ENCODE data around the gene HSD17B13.
"Not testable (repeated sequence)": the region's sequence is repeated elsewhere in the genome, so short reads cannot be mapped to it uniquely, and the experiment has no call there.

HSD17B13 gene

DNA sequence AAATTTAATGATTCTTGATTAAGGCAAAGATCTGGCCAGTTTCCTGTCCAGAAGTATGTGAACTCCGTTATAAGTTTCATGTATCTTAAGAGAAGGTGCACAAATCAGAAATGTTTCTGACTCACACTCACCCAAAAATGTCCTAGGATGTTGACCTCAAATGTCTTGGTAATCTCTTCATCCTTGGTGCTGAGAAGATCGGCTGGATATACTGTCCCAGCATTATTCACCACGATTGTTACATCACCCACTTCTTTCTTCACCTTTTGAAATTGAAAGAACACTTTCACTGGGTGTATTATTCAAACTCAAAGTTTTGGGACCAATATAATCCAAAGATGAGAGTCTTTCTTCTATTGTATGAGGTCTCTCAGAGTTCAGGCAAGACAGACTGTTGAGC lies 5.7 kb downstream of the HSD17B13 start:
- DNase-seq (ENCODE audit: low read depth, low spot score): no peak

DNA sequence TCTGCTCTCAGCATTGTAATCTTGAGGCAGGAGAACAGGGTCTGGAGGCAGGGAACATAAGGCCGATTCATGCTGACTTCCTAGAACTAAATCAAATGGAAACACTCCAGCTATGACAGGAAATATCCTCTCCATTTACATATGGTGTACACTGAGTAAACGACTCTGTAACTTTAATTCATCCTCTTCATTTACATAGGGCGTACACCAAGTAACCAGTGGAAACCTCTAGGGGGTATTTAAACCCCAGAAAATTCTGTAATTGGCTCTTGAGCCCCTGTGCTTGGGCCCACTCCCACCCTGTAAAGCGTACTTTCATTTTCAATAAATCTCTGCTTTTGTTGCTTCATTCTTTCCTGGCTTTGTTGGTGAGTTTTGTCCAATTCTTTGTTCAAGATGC lies 7.7 kb downstream of the HSD17B13 start:
- not testable (repeated sequence) for DNase-seq (ENCODE audit: low read depth, low spot score)

DNA sequence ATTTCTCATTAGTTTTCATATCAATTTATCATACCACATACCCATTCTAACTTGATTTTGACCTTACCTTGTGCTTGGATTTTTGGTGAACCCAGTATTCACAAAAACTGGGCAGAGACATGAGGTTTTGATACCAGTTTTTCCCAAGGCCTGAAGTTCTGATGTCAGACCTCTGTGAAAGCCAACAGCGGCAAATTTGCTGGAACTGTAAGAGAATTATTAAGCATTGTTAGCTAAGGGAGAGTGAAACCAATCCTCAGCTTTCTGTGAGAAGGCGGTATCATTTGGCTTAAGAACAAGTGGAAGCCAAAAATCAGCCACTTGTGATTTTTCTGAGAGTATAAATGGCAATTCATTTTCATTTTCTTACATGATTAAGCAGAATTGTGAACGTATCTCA lies 8.9 kb downstream of the HSD17B13 start:
- DNase-seq (ENCODE audit: low read depth, low spot score): no peak

DNA sequence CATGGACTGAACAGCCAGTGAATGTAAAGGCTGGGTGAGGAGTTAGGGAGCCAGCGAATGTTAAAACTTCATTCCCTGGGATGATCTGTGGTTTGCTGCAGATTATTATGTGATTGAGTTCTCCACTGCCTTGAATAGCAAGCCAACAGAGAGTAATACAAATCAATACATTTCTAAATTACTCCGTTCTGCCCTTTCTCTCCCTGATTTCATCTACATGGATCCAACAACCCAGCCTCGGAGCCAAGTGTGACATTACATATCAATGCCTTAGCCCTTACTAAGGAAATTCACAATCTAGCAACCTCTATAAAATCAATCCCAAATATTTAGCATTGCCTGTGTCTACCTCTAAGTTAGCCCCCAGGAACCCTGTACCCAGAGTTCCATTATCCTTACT lies 11.0 kb downstream of the HSD17B13 start:
- no peak for DNase-seq (ENCODE audit: low read depth, low spot score)

DNA sequence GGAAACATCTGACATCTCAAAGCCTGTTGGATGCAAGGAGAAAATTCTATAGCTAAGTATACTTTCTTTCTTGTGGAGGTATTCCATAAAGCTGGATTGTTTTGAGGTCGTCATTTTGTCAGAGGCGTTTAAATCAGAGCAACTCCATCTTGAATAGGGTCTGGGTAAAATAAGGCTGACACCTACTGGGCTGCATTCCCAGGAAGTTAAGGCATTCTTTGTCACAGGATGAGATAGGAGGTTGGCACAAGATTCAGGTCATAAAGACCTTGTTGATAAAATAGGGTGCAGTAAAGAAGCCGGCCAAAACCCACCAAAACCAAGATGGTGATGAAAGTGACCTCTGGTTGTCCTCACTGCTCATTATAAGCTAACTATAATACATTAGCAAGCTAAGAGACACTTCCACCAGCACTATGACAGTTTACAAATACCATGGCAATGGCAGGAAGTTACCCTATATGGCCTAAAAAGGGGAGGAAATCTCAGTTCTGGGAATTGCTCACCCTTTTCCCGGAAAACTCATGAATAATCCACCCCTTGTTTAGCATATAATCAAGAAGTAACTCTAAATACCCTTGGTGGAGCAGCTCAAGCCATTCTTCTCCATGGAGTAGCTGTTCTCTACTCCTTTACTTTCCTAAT lies 11.9 kb downstream of the HSD17B13 start:
- DNase-seq (ENCODE audit: low read depth, low spot score): peak; percentile 73

DNA sequence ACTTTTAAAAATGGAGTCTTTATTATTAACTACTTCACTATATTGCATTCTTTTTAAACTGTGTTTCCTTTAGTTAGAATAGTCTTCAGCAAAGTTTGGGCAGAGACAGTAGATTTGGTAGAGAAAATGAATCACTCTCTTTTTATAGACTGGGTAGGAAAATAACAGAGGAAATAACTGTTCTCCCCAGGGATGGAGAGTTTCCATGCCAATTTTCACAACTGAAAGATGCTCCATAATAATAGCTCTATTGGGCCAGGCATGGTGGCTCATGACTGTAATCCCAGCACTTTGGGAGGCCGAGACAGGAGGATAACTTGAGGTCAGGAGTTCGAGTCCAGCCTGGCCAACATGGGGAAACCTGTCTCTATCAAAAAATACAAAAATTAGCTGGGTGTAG lies 13.1 kb downstream of the HSD17B13 start:
- no peak for DNase-seq (ENCODE audit: low read depth, low spot score)

DNA sequence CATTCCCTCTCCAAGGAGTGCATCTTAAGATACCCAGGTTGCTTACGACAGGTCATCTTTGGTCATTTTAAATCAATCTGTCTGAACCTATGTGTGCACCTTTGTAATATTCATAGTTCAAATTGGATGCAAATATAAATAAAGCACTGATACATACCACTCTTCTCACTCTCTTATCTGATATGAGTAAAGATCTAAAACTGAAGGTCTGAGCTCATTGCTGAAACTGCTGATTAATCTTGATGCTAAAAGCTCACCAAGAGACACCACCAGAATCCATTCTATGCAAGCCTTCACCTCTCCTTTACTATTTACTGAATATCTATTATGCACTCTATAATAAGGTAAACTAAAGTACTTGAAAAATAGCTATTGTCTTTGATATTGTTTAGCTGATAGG lies 16.6 kb downstream of the HSD17B13 start:
- DNase-seq (ENCODE audit: low read depth, low spot score): no peak

DNA sequence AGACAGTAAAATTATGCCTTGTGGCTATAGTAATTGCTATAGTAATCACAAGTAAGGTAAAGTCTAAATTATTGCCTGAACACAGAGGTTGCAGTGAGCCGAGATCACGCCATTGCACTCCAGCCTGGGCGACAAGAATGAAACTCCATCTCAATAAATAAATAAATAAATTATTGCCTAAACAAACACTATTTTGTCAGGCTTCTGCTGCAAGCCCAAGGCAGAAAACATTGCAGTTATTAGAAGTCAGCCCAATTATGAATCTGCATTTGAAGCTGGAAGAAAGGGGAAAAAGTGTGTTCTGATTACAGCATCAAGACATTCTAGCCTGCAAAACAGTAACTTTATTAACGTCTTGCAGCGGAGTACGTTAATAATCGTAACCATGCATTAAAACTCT lies 17.1 kb downstream of the HSD17B13 start:
- DNase-seq (ENCODE audit: low read depth, low spot score): no peak

DNA sequence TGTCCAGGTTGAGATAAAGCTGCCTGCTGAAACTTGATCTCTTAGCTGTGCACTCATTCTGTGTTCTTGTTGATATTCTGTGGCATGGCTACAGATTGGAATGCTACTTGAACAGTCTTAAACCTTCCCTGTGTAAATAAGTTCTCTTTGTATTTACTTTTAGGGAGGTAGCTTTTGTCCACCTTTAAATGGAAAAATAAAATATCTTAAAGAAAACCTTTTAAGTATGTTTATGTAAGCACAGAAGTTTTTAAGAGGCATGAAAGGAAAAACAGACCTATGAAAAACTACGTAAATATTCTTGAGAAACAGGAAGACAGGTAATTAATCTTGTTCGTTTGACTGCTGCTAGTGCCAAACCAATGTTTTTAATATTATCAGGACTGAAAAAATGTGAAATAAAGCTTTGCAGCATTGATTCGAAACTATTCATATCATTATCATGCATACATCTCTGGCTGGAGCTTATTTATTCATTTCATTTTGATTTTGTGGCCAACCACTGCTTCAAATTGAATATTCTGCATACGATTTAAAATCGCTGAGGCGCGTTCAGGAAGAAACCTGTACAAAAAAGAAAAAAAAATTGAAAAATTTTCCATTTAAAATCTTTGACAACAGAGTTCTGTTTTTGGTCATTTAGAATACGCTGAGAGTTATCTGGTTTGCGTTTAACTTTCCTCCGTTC lies 17.8 kb downstream of the HSD17B13 start:
- peak; percentile 64 for DNase-seq (ENCODE audit: low read depth, low spot score)

DNA sequence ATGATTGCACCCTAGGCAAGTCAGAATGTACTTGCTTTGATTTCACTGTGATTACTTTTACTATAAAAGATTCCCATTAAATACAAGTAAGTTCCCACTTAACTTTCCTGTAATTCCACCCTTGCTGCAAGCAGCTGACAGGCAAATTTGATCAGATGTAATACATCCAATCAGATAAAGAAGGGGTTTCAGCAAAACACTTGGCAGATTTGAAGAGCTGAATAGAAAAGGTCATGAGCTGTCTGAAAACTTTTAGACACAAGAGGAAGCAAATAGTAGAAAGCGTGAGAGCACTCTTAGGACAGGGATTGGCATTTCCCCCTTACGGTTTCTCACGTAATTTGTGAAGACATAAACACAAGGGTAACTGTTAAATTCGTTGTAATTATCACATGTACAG lies 22.8 kb downstream of the HSD17B13 start:
- no peak for DNase-seq (ENCODE audit: low read depth, low spot score)

DNA sequence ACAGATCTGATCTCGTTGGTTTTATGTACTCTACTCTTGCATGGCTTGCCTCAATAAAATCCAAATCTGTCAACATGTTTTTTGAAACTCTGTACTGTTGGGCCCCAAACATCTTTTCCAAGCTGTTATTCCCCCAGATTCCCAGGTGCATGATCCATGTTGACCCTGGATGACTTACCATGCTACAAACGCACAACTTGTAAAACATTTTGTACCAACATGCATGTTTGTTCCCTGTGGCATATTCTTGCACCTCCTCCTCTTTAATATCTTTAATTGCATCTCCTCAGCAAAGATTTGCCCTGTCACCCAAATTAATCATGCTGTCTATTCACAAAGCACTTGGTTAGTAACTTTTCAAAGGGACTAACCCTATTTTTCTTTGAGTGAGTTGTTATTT lies 24.3 kb downstream of the HSD17B13 start:
- no peak for DNase-seq (ENCODE audit: low read depth, low spot score)

DNA sequence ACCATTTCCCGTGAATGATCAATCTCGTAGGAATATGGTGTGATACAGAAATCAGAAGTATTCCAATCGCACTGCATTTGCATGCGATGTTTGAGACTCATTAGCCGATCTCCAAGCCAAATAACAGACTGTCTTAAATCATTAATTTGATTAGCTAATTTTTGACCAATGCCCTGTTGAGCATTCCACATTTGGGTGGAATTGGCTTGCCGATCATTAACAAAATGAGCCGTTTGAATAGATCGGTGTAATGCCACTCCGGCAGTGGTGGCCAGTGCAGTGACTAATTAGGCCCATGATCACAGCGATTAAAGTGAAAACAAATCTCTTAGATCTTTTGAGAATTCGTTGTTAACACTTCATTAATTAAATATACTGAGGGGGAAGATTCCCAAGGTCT lies 27.8 kb downstream of the HSD17B13 start:
- DNase-seq (ENCODE audit: low read depth, low spot score): not testable (repeated sequence)

DNA sequence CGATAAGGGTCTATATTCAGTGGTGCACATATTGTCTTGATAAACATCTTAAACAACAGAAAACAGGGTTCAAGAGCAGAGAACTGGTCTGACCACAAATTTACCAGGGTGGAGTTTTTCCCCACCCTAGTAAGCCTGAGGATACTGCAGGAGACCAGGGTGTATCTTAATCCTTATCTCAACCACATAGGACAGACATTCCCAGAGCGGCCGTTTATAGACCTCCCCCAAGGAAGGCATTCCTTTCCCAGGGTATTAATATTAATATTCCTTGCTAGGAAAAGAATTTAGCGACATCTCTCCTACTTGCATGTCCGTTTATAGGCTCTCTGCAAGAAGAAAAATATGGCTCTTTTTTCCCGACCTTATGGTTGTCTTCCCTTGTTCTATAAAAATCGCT lies 28.8 kb downstream of the HSD17B13 start:
- DNase-seq (ENCODE audit: low read depth, low spot score): not testable (repeated sequence)

DNA sequence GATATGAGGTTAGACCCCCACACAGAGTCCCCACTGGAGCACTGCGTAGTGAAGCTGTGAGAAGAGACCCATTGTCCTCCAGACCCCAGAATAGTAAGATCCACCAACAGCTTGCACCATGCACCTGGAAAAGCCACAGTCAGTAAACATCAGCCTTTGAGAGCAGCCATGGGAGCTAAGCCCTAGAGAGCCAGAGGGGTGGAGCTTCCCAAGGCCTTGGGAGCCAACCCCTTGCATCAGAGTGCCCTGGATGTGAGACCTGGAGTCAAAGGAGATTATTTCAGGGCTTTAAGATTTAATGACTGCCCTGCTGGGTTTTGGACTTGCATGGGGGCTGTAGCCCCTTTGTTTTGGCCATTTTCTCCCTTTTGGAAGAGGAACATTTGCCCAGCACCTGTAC lies 35.7 kb downstream of the HSD17B13 start:
- no peak for DNase-seq (ENCODE audit: low read depth, low spot score)

DNA sequence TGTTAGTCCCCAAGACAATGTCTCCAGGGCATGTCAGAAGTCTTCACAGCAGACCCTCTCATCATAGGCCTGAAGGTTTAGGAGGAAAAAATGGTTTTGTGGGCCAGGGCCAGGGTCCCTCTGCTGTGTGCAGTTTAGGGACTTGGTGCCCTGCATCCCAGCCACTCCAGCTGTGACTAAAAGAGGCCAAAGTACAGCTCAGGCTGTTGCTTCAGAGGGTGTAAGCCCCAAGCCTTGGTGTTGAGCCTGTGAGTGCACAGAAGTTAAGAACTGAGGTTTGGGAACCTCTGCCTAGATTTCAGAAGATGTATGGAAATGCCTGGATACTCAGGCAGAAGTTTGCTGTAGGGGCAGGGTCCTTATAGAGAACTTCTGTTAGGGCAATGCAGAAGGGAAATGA lies 38.4 kb downstream of the HSD17B13 start:
- DNase-seq (ENCODE audit: low read depth, low spot score): not testable (repeated sequence)

DNA sequence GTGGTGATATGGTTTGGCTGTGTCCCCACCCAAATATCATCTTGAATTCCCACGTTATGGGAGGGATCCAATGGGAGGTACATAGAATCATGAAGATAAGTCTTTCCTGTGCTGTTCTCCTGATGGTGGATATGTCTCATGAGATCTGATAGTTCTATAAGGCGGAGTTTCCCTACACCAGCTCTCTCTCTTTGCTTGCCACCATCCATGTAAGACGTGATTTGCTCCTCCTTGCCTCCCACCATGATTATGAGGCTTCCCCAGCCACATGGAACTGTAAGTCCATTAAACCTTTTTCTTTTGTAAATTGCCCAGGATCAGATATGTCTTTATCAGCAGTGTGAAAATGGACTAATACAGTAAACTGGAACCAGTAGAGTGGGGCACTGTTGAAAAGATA lies 39.5 kb downstream of the HSD17B13 start:
- no peak for DNase-seq (ENCODE audit: low read depth, low spot score)

DNA sequence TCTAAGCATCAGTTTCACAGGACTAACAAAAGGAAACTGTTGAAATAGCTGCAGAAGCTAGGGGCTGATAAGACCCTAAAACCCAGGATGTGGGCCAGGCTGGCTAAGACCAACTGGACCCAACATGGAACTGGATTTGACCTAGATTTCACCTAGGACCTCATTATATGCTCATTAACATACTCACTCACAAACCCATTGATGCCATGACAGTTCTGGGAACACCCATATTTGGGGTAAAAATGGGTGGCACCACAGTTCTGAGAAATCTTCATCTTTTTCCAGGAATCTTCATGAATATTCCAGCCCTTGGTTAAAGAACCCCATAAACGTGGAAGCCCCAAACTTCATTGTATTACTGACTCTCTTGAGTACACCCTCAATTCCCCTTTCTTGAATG lies 41.1 kb downstream of the HSD17B13 start:
- no peak for DNase-seq (ENCODE audit: low read depth, low spot score)

DNA sequence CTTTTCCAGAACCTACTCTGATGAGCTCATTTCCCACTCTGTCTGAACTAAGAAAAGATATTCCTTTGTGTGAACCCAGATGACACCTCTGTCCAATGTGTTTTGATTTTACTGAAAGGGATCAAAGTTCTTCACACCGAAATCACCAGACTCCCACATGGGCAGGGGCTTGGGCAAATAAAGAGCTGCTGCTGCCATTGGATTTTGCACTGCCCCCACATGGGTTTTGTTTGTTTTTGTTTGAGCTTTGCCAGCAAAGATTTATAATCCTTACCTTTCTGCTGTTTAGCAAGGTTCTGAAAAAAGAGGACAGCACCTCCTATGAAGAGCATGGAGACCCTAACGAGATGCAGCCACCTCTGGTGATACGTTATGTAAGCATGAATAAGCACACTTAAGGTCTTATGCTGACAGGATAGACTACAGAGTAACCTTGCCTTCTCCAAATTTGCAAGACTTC lies 44.3 kb downstream of the HSD17B13 start:
- DNase-seq (ENCODE audit: low read depth, low spot score): no peak

DNA sequence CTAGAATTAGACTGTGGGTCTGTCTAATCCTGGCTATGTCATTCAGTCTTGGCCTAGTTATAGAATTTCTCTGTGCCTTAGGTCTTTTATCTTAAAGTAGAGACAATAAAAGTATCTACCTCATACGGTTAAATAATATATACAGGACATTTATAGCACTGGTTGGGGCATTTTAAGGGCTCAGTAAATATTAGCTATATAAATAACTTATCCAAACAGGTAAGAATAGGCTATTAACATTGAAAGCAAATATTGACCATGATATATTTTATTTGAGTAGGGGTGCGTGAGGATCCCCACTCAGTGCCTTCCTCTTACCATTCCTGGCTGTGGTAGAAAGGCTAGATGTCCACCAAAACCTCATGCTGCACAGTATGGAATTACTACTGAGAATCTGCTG lies 47.4 kb downstream of the HSD17B13 start:
- no peak for DNase-seq (ENCODE audit: low read depth, low spot score)

DNA sequence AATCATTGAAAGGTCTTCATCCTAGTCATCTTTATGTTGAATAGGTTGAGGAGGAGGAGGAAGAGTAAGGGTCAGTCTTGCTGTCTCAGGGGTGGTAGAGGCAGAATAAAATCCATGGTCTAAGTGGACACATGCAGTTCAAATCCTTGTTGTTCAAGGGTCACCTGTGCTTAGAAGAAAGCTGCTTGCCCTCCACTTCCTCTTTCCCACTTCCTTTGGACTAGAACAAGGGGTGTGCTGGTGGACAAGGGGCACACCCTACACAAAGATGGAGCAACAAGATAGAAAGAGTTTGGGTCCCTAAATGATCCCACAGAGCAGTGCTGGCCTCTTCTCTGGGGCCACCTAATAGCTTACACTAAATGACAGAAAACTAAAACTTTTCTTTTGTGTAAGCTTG lies 47.9 kb downstream of the HSD17B13 start:
- no peak for DNase-seq (ENCODE audit: low read depth, low spot score)

DNA sequence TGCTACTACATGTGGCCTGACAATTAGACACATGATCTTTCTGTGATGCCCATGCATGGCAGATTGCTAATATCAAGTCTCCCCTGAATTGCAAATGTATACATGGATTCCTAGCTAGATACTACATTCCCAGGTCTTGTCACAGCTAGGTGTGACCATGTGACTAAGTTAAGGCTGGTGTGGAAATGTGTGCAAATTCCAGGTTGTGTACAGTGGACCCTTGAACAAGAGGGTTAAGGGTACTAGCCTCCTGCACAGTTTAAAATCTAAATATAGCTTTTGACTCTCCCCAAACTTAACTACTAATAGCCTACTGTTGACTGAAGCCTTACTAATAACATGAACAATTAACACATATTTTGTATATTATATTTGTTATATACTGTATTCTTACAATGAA lies 48.4 kb downstream of the HSD17B13 start:
- DNase-seq (ENCODE audit: low read depth, low spot score): no peak

DNA sequence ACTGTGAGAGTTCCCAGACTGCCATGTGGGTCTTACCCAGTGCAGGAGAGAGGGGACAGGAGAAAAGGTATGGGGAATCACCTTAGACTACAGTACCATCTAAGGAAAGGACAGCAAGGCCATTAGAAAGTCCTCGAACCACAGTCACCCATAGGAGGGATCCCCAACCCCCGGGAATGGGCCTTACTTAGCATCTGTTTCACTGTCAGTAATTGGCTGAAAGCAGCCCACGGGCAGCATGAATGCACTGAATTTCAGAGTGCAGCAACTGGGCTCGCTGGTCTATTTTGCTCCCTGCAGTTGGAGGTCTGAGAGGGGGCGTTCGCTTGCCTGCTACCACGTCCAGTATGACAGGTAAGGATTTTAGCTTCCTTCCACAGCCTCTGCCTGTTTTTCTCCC lies 51.9 kb downstream of the HSD17B13 start:
- no peak for DNase-seq (ENCODE audit: low read depth, low spot score)

DNA sequence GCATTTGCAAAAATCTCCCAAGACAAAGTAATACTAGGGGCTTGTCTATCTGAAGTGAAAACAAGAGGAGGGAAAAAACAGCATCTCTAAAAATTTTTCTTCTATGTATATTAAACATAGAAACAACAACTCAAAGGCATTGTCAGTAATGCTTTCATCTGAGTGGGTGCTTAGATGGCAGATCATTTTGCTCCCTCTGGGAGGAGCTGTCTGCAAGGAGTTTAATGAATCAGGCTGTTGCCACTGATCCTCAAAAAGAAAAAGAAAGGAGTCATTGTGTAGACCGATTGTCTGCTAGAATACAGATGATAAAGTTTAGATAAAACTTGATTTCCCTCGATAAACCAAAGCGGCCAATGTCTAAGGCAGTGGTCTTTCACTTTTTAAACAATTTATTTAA lies 52.5 kb downstream of the HSD17B13 start:
- peak; percentile 67 for DNase-seq (ENCODE audit: low read depth, low spot score)

DNA sequence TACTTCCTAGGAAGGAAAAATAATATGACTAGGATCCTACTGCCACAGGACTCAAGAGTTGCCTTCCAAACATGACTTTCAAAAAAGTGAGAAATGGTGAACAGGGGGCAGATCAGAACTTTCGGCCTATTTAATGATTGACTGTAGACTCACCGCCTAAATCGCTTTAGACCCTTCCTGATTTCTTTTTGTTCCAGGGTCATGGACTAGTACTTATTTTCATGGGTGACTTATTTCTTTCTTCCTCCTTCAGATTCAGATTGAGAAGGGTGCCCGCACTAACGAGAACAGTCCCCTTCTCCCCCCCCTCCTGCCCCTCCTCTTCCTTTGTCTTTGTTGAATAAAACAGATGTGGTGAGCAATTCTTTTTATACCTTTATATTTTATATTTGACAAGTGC lies 54.3 kb downstream of the HSD17B13 start:
- DNase-seq (ENCODE audit: low read depth, low spot score): no peak

All from astrocyte of the hippocampus (primary cell).